HepG2 (cell line): ENCODE data around the gene PKLR. TPM values are rescaled to one million over a fixed set of nuclear protein-coding genes. Genes with fewer than 3 reads are reported as not detected.

Experiments
- ARNTL ChIP-seq: sonication (generic); formaldehyde crosslinking; IDR thresholded peaks from 2 replicates; pipeline ENCODE4 v1.4.0; 2020; ENCODE audit warnings: mild to moderate bottlenecking, missing genetic modification reagents
- HDAC6 ChIP-seq: fragments of 200-600 bp; sonication (generic); IDR thresholded peaks from 2 replicates; pipeline ENCODE4 v1.7.0; 2017; ENCODE audit warnings: mild to moderate bottlenecking, antibody characterized with exemption, low read length, low read depth
- JARID2 ChIP-seq: sonication (generic); formaldehyde crosslinking; IDR thresholded peaks from 2 replicates; pipeline ENCODE4 v1.8.1; 2023; ENCODE audit warnings: missing genetic modification reagents, inconsistent platforms; ENCODE audit not compliant: insufficient replicate concordance
- MXI1 ChIP-seq: IDR thresholded peaks from 3 replicates; pipeline ENCODE4 v1.6.1; 2012; ENCODE audit warnings: low read depth, low read length, inconsistent platforms, borderline replicate concordance
- SRSF1 ChIP-seq: fragments of 200-400 bp; formaldehyde crosslinking; optimal IDR thresholded peaks from 2 replicates; pipeline ENCODE3; 2017; ENCODE audit warnings: mild to moderate bottlenecking, low read depth, low read length, moderate library complexity
- TBX2 ChIP-seq: sonication (generic); formaldehyde crosslinking; IDR thresholded peaks from 2 replicates; pipeline ENCODE4 v1.5.0; 2020; ENCODE audit warnings: missing genetic modification reagents, mild to moderate bottlenecking, borderline replicate concordance
- XBP1 ChIP-seq: sonication (generic); formaldehyde crosslinking; IDR thresholded peaks from 2 replicates; pipeline ENCODE4 v1.5.0; 2020; ENCODE audit warnings: missing genetic modification reagents
- ZBTB8A ChIP-seq: sonication (generic); formaldehyde crosslinking; IDR thresholded peaks from 2 replicates; pipeline ENCODE4 v1.4.0; 2020; ENCODE audit warnings: mild to moderate bottlenecking, low read depth, missing genetic modification reagents, borderline replicate concordance
- ZFP36L1 ChIP-seq: sonication (generic); formaldehyde crosslinking; IDR thresholded peaks from 2 replicates; pipeline ENCODE4 v1.8.0; 2022; ENCODE audit warnings: mild to moderate bottlenecking, missing genetic modification reagents, moderate library complexity
- ZNF33A ChIP-seq: sonication (generic); formaldehyde crosslinking; IDR thresholded peaks from 2 replicates; pipeline ENCODE4 v1.5.1; 2020; ENCODE audit warnings: missing genetic modification reagents, mild to moderate bottlenecking, moderate library complexity, borderline replicate concordance
- ZNF367 ChIP-seq: sonication (generic); formaldehyde crosslinking; IDR thresholded peaks from 2 replicates; pipeline ENCODE4 v1.4.0; 2020; ENCODE audit warnings: missing genetic modification reagents, borderline replicate concordance
- ZNF629 ChIP-seq: sonication (generic); formaldehyde crosslinking; conservative IDR thresholded peaks from 2 replicates; pipeline ENCODE4 v1.5.0; 2020; ENCODE audit warnings: missing genetic modification reagents
- ZNF792 ChIP-seq: IDR thresholded peaks from 2 replicates; pipeline ENCODE4 v1.6.1; 2016
- ZSCAN12 ChIP-seq: sonication (generic); formaldehyde crosslinking; IDR thresholded peaks from 2 replicates; pipeline ENCODE4 v1.9.0; 2021; ENCODE audit warnings: mild to moderate bottlenecking, missing genetic modification reagents
- ZSCAN31 ChIP-seq: sonication (generic); formaldehyde crosslinking; IDR thresholded peaks from 2 replicates; pipeline ENCODE4 v1.5.0; 2020; ENCODE audit warnings: low read depth, mild to moderate bottlenecking, missing genetic modification reagents
- polyA plus RNA-seq, 8 experiments: library from polyadenylated mRNA; depleted of rRNA in 3 of 8; stranded (reverse) in 7 of 8; unstranded in 1 of 8; fragments of >200 nt; fragmentation: Illumina TruSeq in 4 of 8; extraction: Trizol in 4 of 8; gene quantifications; 2 replicates each; pipeline versions ENCODE4 v1.2.1 to v1.2.3, GENCODE V29; 2011 to 2016; ENCODE audit warnings: low read depth in 4 of 8, missing spikeins in 1 of 8, mixed read lengths in 1 of 8; ENCODE audit not compliant: insufficient read depth in 1 of 8
- total RNA-seq, 5 experiments: library from RNA; depleted of rRNA; stranded (reverse); fragments of >200 nt; fragmentation: Illumina TruSeq; extraction: Trizol; gene quantifications; 2 replicates each; pipeline ENCODE4 v1.2.3, GENCODE V29; 2016; ENCODE audit warnings: low read depth in 1 of 5
- TF ChIP-seq, protein P1 (sequence below): sonication (generic); formaldehyde crosslinking; IDR thresholded peaks from 2 replicates; pipeline ENCODE4 v1.4.0; 2020; ENCODE audit warnings: missing genetic modification reagents
- TF ChIP-seq, protein P2 (sequence below): sonication (generic); formaldehyde crosslinking; conservative IDR thresholded peaks from 2 replicates; pipeline ENCODE4 v1.4.0; 2020; ENCODE audit warnings: mild to moderate bottlenecking, missing genetic modification reagents, moderate library complexity
- TF ChIP-seq, protein P3 (sequence below): IDR thresholded peaks from 2 replicates; pipeline ENCODE4 v1.6.1; 2016; ENCODE audit warnings: missing biosample characterization, missing genetic modification reagents, low read depth
- TF ChIP-seq, protein P4 (sequence below): sonication (generic); formaldehyde crosslinking; IDR thresholded peaks from 2 replicates; pipeline ENCODE4 v1.4.0; 2020; ENCODE audit warnings: missing genetic modification reagents, borderline replicate concordance

Gene PKLR
- total and polyA plus RNA-seq, 2 of the 13 experiments (the other 11 are each of a cell fraction or from before 2014, with no cell fraction given) = 10.3 to 29.3 TPM

DNA sequence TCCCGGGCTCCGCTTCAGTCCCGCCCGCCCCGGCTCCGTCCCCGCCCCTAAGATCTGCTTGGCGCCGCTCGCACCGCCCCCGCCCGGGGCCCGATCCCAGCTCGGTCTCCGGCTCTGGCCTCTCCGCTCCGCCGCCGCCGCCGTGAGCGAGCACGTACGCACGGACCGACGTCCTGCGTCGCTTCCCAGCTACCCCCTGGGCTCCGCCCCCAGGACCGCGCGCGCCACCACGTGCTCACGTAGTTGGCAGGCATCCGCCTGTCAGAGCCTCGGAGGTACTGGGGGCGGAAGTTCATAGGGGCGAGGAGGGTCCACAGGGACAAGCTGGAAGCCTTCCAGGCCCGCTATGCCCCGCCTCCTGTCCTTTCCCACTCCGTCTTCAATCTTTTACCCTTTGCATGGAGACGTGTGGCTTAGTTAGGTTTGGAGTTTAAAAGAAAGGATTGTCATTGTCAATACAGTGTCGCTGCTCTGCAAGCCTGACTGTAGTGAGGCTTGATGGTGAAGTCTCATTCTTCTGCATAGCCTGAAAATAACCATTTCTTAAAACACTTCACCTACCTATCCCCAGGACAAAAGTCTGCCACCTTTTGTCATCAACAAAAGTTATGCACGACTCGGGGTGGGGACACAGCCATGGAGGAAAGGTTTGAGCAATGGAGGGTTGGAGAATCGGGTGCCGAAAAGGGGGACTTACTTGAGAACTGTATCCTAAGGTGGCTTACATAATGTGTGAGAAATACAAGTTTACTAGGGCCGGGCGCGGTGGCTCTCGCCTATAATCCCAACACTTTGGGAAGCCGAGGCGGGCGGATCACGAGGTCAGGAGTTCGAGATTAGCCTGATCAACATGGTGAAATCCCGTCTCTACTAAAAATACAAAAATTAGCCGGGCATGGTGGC is 27.6 kb downstream of the PKLR start, which contains the start of gene CLK2 (continued):
- TF ChIP-seq, protein P1, sequence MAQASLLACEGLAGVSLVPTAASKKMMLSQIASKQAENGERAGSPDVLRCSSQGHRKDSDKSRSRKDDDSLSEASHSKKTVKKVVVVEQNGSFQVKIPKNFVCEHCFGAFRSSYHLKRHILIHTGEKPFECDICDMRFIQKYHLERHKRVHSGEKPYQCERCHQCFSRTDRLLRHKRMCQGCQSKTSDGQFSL (CRISPR knock-in tag) = no peak
- TF ChIP-seq, protein P2, sequence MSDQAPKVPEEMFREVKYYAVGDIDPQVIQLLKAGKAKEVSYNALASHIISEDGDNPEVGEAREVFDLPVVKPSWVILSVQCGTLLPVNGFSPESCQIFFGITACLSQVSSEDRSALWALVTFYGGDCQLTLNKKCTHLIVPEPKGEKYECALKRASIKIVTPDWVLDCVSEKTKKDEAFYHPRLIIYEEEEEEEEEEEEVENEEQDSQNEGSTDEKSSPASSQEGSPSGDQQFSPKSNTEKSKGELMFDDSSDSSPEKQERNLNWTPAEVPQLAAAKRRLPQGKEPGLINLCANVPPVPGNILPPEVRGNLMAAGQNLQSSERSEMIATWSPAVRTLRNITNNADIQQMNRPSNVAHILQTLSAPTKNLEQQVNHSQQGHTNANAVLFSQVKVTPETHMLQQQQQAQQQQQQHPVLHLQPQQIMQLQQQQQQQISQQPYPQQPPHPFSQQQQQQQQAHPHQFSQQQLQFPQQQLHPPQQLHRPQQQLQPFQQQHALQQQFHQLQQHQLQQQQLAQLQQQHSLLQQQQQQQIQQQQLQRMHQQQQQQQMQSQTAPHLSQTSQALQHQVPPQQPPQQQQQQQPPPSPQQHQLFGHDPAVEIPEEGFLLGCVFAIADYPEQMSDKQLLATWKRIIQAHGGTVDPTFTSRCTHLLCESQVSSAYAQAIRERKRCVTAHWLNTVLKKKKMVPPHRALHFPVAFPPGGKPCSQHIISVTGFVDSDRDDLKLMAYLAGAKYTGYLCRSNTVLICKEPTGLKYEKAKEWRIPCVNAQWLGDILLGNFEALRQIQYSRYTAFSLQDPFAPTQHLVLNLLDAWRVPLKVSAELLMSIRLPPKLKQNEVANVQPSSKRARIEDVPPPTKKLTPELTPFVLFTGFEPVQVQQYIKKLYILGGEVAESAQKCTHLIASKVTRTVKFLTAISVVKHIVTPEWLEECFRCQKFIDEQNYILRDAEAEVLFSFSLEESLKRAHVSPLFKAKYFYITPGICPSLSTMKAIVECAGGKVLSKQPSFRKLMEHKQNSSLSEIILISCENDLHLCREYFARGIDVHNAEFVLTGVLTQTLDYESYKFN (CRISPR knock-in tag) = peak; percentile 79
- TF ChIP-seq, protein P3, sequence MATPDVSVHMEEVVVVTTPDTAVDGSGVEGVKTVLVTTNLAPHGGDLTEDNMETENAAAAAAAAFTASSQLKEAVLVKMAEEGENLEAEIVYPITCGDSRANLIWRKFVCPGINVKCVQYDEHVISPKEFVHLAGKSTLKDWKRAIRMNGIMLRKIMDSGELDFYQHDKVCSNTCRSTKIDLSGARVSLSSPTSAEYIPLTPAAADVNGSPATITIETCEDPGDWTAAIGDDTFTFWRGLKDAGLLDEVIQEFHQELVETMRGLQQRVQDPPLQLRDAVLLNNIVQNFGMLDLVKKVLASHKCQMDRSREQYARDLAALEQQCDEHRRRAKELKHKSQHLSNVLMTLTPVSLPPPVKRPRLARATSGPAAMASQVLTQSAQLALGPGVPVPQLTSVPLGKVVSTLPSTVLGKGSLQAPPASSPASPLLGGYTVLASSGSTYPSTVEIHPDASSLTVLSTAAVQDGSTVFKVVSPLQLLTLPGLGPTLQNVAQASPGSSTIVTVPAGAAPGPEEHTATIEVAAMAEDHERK = peak; percentile 99
- TF ChIP-seq ZSCAN12 (CRISPR knock-in tag) (no peak), XBP1 (CRISPR knock-in tag) (no peak), TBX2 (CRISPR knock-in tag) (peak; percentile 69), HDAC6 (no peak), ZFP36L1 (no peak), JARID2 (no peak), MXI1 (peak; percentile 99), ARNTL (peak; percentile 80), ZNF629 (CRISPR knock-in tag) (no peak), SRSF1 (peak; percentile 75), ZSCAN31 (peak; percentile 74), ZNF792 (peak; percentile 72; the same call in 1 of the 2 replicates), ZNF367 (CRISPR knock-in tag) (no peak), ZNF33A (CRISPR knock-in tag) (no peak), ZBTB8A (CRISPR knock-in tag) (no peak)
- TF ChIP-seq, protein P4, sequence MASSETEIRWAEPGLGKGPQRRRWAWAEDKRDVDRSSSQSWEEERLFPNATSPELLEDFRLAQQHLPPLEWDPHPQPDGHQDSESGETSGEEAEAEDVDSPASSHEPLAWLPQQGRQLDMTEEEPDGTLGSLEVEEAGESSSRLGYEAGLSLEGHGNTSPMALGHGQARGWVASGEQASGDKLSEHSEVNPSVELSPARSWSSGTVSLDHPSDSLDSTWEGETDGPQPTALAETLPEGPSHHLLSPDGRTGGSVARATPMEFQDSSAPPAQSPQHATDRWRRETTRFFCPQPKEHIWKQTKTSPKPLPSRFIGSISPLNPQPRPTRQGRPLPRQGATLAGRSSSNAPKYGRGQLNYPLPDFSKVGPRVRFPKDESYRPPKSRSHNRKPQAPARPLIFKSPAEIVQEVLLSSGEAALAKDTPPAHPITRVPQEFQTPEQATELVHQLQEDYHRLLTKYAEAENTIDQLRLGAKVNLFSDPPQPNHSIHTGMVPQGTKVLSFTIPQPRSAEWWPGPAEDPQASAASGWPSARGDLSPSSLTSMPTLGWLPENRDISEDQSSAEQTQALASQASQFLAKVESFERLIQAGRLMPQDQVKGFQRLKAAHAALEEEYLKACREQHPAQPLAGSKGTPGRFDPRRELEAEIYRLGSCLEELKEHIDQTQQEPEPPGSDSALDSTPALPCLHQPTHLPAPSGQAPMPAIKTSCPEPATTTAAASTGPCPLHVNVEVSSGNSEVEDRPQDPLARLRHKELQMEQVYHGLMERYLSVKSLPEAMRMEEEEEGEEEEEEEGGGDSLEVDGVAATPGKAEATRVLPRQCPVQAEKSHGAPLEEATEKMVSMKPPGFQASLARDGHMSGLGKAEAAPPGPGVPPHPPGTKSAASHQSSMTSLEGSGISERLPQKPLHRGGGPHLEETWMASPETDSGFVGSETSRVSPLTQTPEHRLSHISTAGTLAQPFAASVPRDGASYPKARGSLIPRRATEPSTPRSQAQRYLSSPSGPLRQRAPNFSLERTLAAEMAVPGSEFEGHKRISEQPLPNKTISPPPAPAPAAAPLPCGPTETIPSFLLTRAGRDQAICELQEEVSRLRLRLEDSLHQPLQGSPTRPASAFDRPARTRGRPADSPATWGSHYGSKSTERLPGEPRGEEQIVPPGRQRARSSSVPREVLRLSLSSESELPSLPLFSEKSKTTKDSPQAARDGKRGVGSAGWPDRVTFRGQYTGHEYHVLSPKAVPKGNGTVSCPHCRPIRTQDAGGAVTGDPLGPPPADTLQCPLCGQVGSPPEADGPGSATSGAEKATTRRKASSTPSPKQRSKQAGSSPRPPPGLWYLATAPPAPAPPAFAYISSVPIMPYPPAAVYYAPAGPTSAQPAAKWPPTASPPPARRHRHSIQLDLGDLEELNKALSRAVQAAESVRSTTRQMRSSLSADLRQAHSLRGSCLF = no peak
